Measurements from ENCODE around the gene PRCP. TPM values are rescaled to one million over a fixed set of nuclear protein-coding genes. Genes with fewer than 3 reads are reported as not detected.

Gene PRCP
- total RNA-seq, 1 experiment from 2014 or later: 56.7 TPM

DNA sequence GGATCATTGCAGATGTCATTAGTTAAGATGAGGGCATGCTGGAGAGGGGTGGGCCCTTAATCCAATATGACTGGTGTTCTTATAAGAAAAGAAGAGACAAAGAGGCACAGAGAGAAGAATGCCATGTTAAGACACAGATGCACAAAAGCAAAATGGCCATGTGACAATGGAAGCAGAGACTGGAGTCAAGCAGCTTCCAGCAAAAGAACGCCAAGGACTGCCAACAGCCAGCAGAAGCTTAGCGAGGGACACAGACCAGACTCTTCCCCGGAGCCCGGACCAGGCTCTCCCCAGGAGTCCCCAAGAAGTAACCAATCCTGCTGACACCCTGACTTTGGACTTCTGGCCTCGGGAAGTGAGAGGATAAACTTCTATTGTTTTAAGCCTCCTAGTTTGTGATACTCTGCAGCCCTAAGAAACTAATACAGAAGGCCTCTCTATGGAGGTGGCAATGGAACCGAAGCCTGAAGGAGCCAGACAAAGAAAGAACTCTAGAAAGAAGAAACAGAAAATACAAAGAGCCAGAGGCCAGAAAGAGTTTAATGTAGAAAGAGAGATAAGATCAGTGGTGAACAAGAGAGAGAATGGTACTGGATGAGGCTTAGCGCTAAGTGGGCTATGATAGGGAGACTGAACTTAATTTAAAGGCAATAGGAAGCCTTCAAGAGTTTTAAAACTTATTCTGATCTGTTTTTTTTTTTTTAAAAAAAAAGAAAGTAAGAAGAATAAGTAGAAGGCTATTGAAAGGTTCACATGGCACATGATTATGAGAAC is 27.7 kb downstream of the PRCP start:
- Histone ChIP-seq H3K27me3 (ENCODE audit: insufficient read depth, low read length) (no peaks in the 10 kb centered on the region), H3K79me1 (ENCODE audit: insufficient read depth, low read depth, low read length, poor library complexity, severe bottlenecking) (no peaks in the 10 kb centered on the region), H3K18ac (ENCODE audit: insufficient read length, low read depth, low read length) (no peak overlapping the region), H3K9me3 (ENCODE audit: control insufficient read depth, low read depth, low read length) (no peaks in the 10 kb centered on the region), H2AK5ac (ENCODE audit: insufficient read length, low read length) (no peak overlapping the region), H2BK20ac (ENCODE audit: low read depth, low read length, poor library complexity, severe bottlenecking) (no peak overlapping the region), H3K4me2 (ENCODE audit: insufficient read depth, insufficient read length, low read length) (no peak overlapping the region), H4K8ac (replicated peaks; ENCODE audit: insufficient read length, low read depth, low read length) (no peak overlapping the region), H3K23ac (ENCODE audit: insufficient read length, low read depth, low read length) (no peak overlapping the region), H3K23me2 (ENCODE audit: insufficient read length, low read depth, low read length, poor library complexity, severe bottlenecking) (no peaks in the 10 kb centered on the region), H3T11ph (ENCODE audit: low read length) (no peak overlapping the region), H2BK5ac (ENCODE audit: insufficient read length, low read length) (no peak overlapping the region), H3K56ac (ENCODE audit: insufficient read length, low read depth, low read length) (no peak overlapping the region), H3K79me2 (ENCODE audit: insufficient read depth, low read length) (no peaks in the 10 kb centered on the region), H2AFZ (ENCODE audit: low read length) (no peak overlapping the region), H4K5ac (ENCODE audit: insufficient read length, low read depth, low read length) (no peak overlapping the region), H3K9ac (ENCODE audit: extremely low read depth, insufficient read length, low read length) (no peak overlapping the region), H4K91ac (ENCODE audit: insufficient read length, low read depth, low read length) (no peak overlapping the region), H2BK12ac (ENCODE audit: insufficient read length, low read depth, low read length) (no peak overlapping the region), H3K4ac (ENCODE audit: low read depth, low read length) (no peak overlapping the region), H3K14ac (ENCODE audit: insufficient read depth, low read length) (no peak overlapping the region), H4K20me1 (ENCODE audit: control insufficient read depth, insufficient read depth, insufficient read length) (no peaks in the 10 kb centered on the region), H3K4me1 (ENCODE audit: insufficient read depth, low read length) (peaks cover 2% of the 10 kb centered on the region; the same call in 1 of the 2 replicates), H2BK15ac (ENCODE audit: low read depth, low read length) (no peak overlapping the region), H3K27ac (ENCODE audit: insufficient read length, low read depth, low read length) (no peak overlapping the region), H2BK120ac (ENCODE audit: low read depth, low read length, poor library complexity, severe bottlenecking) (no peak overlapping the region)
- Mint-ChIP-seq H3K36me3 (ENCODE audit: insufficient read depth in 1 of 3, low read depth in 3 of 3) (peaks cover 5 to 12% (median 9%) of the 10 kb centered on the region in 3 experiments; a peak in 5 of 7 replicates), H3K4me1 (peaks cover 14 to 15% of the 10 kb centered on the region in 2 experiments), H3K4me3 (no peak overlapping the region), H3K9me3 (peaks cover 7 to 8% of the 10 kb centered on the region in 2 experiments), H3K27me3 (ENCODE audit: low read depth) (no peaks in the 10 kb centered on the region), H3K27ac (peak overlapping the region in 1 of 3 experiments; percentile 17; a peak in 1 of 7 replicates)
- WGBS (ENCODE audit: extremely low coverage, insufficient read length, low lambda C conversion rate): no CpG with 5 or more reads among the region's 7 CpGs
- TF ChIP-seq, protein P1, sequence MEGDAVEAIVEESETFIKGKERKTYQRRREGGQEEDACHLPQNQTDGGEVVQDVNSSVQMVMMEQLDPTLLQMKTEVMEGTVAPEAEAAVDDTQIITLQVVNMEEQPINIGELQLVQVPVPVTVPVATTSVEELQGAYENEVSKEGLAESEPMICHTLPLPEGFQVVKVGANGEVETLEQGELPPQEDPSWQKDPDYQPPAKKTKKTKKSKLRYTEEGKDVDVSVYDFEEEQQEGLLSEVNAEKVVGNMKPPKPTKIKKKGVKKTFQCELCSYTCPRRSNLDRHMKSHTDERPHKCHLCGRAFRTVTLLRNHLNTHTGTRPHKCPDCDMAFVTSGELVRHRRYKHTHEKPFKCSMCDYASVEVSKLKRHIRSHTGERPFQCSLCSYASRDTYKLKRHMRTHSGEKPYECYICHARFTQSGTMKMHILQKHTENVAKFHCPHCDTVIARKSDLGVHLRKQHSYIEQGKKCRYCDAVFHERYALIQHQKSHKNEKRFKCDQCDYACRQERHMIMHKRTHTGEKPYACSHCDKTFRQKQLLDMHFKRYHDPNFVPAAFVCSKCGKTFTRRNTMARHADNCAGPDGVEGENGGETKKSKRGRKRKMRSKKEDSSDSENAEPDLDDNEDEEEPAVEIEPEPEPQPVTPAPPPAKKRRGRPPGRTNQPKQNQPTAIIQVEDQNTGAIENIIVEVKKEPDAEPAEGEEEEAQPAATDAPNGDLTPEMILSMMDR (conservative IDR thresholded peaks at IDR 0.05): no peak
- DNase-seq: no peak
